GM15510 (cell line): ENCODE data around the gene SYTL4.

Experiments
- POLR2A ChIP-seq: IDR thresholded peaks from 3 replicates; pipeline ENCODE4 v1.6.1; 2011; ENCODE audit warnings: borderline replicate concordance; ENCODE audit not compliant: insufficient read length; ENCODE audit errors: extremely low read depth

SYTL4 gene

DNA sequence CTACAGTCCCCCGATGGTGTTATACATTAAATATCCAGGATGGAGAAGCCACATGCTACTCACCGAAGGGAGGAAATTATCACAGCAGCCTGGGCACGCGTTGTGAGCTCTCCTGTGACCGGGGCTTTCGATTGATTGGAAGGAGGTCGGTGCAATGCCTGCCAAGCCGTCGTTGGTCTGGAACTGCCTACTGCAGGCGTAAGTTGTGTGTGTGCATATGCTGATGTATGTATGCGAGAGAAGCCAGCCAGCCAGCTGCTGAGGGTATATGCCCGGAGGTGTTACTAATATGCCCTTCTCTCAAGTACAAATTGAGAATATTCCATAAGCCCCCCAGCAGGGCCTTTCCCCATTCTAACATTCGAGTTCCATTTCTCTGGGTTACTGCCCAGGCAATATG lies 69.8 kb downstream of the SYTL4 start:
- TF ChIP-seq POLR2A: no peak

DNA sequence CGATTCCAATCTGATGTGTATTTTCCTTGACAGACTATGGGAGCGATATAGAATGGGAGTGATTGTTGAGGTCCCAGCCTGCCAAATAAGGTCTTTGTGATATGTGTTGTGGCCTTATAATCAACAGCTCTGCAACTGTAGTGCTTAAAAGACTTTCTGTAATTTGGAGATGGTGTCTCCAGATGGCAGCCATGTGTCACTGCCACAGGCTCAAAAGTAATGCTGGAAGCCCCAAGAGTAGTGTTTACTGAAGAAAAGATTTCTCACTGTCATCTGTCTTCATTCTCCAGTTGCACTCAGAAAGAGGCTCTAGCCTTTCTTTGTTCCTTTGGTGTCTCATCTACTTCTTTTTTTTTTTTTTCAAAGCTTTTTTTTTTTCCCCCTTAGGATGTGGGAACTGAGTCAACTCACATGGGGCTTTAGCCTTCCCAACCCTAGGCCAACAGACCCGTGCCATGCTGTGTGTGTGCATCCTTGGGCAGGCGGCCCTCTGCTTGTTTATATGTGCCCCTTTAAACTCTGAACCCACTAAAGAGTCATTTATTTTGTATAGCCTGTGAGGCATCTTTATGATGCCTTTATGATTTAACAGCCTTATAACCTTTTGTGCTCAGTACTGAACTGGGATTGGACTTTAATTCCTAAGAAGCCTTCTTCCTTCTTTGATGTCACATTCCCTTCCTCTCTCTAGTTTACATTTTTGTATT lies 72.3 kb downstream of the SYTL4 start:
- no peak for TF ChIP-seq POLR2A

DNA sequence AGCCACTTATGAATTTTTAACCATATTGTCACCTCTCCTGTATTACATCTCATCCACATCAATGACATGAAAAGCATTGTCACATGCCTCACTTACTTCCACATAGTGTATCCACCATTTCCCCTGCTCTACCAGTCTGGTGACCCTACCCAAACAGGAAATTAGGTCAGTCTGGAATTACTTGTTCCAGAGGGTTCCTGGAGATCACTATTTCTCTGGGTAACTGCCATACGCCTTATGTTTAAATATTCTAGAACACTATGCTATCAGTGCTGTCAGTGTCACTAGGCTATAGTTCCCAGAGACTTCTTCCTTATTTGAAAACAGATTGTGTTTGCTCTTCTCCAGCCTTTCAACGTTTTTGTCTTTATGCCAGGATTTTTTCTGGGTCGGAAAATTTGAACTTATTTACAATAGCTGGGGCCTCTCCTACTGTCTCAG lies 73.0 kb downstream of the SYTL4 start:
- no peak for TF ChIP-seq POLR2A

DNA sequence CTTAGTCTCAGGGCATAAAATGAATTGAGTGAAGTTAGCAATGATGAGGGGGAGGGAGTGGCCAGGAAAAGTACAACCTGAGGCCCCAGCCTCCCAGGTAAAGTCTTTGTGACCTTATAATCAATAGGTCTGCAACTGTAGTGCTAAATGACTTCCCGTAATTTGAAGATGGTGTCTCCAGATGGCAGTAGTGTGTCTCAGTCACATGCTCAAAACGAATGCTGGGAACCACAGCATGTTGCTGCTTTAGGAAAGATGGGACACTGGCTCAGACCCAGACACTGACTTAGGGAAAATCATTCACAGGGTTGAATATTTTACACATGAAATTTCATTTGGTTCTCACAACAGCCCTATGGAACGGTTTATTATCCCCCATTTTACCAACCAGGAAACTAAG lies 77.7 kb downstream of the SYTL4 start:
- no peak for TF ChIP-seq POLR2A

DNA sequence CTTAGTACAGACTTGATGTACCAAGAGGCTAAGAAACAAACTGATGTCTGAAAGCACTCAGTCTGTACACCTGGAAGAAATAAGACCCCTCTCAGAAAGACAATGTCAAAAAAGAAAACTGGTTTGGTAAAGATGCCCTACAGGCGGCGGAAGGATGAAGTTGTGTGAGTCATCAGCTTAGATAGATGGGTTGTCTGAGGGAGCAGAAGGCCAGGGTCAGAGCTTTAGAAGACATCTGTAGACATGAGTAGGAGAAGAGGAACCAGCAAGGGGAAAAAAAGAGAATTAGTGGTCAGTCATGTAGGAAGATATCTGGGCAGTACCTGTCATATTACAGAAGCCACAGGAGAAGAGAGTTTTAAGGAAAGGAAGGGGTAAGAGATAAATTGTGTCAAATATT lies 79.7 kb downstream of the SYTL4 start:
- no peak for TF ChIP-seq POLR2A

DNA sequence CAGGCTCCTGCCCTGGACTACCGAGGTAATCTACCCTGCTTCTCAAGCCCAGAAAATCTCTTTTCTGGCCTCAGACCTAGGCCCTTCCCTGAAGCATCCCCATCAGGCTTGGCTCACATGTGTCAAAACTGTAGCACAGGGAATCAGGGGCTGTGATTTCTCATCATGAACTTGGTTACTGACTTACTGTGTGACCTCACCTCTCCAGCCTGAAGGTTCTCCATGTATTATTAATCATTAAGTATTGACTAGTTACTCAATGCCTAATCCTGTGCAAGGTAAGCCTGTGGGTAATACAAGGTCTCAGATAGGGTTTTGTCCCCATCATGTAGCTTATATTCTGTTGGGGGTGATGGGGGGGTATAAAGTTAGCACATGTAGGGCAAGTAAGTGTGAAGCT lies 81.1 kb downstream of the SYTL4 start:
- no peak for TF ChIP-seq POLR2A

DNA sequence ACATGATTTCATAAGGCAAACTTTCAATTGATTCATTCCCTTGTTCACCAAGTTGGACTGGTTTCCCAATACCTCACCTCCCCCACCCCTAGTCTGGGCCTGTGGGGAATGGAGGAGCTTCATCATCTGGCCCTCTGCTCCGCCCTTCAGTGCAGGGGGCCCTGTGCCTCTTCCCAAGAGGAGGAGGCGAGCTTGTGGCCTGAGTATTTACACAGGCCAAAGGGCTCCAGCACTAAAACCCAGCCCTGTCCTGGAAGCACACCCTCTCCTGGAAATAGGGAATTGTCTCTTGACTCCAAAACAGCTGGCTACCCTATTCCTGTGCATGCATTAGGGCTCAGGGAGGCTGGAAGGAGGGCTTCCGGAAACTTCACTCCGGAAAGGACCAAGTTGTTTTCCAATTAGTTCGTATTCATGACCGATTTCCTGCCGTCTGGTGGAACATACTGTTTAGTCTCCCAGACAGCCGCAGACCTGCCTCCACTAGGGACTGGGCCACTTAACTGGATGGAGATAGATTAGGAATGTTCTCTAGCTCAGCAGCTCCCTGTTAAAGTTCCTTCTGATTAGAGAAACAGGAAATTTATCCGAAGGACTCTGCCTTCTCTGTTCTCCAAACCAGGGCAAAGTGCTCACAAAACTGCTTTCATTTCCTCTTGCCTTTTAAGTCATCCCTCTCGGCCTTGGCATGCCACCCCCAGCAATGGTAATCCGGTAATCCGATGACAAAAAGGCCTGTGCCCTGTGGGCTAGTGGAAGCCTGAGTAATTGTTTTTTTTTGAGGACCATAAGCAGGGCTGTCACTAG lies 82.2 kb downstream of the SYTL4 start:
- TF ChIP-seq POLR2A: no peak

DNA sequence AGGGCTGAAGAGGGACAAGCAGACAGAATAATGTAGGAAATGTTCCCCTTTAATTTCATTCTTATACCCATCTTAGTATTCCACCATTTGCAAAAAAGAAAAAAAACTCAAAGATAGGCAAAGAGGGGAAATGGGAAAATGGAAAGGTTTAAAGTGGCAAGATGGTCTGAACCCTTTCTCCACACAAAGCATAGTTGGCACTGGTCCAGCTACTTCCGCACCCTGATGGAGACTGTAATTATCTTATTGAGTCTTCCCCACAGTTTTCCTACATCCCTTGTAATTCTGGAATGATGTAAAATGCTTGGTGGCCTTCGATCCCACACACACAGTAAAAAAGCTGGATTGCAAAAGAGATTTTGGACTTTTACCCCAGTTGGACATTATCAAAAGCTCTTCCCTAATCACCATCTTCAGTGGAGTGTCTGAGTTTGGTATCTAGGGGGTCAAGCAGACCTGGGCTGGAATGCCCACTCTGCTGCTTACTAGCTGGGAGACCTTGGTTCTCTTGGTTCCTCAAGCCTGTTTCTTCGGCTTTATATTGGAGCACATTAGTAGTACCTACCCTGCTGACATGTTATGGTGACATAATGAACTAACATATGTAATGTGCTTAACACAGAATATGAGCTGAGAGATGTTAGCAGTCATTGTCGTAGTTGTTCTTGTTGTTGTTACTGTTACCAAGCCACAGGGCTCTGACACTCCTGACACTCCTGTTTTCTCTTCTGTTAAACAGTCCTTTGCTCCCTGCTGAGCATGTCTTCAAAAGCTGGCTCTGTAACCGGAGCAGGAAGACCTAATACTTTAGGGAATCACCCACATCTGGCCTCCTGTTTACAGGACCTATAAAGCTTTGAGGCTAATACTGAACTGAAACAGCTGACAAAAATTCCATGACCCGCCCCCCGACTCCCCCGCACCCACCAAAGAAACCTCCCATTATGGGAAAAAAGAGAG lies 83.2 kb downstream of the SYTL4 start:
- no peak for TF ChIP-seq POLR2A

DNA sequence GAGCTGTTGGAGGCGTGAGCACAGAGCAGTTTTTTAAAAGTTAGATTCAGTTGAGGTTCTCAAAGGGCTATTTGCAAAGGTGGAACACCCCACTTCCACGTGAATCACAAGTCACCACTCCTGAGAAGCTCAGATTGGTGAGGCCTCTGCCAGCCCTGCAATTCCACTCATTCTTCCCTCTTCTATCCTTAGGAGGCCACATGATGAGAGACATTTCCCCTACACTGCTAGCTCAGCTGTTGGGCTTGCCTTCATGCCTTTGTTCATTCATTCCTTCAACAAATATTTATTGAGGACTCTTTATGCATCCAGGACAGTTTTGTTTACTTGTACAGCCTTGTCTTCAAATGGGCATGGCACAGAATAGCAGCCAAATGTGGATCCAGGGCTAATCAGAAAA lies 84.2 kb downstream of the SYTL4 start:
- TF ChIP-seq POLR2A: no peak

DNA sequence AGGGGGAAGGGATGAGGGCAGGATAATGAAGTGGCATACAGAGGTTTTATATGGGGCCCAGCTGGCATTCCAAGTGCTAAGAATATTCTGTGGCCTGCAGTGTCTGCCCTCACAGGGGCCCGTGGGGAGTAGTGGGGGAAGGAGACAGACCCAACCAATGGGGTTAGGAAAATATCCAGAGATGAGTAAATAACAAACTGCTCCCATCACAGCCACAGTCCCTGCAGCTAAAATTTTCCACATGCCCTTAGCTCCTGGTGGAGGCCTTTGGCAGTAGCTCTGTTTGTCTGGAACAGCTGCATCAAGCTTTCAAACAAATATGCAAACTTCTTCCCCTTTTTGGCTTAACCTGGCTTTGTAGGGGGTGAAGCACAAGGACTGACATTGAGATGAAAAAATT lies 84.8 kb downstream of the SYTL4 start:
- no peak for TF ChIP-seq POLR2A

DNA sequence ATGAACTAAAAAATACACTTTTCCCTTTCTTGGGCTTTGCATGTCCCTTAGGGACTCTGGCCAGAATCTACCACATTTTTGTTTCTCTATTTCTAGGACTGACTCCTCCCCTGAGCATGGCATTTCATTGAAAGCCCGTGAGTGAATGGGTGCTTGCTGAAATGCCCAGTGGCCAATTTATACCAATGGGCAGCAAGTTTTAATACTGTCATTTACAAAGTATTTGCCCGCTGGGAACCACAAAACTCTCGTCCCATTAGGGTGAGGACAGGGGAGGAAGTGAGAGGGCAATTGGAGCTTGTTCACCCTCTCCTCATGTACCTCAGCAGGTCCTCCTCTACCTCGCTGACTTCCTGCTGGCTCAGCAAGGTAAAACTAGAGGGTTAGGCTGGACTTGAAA lies 86.8 kb downstream of the SYTL4 start:
- TF ChIP-seq POLR2A: no peak

DNA sequence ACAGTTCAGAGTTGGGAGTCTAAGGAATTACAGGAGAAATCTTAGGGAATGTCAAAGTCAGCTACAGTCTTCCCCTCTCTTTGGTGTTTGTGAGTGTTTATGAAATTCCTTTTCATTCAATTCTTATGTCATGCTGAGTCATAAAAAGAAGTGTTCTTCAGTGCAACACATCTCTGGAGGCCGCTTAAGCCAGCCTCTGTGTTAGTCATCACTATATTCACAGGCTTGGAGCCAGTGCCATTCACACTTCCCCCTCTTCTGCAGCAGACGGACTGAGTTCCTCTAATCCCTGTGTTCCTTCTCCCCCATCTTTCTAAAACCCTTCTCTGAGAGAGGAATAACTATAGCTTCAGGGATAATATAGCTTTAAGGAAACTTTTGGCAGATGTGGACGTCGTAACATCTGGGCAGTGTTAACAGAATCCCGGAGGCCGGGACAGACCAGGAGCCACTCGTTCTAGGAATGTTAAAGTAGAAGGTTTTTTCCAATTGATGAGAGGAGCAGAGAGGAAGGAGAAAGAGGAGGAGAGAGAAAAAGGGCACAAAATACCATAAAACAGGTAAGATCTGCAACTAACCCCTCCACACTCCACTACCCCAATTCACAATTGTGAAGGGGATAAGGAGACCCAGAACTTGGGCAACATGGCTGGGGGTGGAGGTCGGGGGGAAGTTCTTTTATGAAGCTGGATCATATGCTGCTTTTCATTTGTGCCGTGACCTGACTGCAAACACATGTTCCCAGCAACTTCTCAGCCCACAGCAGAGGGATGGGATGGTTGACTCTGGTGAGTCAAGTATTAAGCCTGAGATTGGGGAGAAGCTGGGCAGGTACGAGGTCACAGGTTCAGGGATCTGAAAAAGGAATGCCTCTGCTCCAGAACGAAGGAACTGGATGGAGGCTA lies 87.7 kb downstream of the SYTL4 start, which contains the start of gene SRPX2:
TSS of gene SRPX2 (plus strand) at position 244 of the 905 bp plus-strand sequence. CDS start 2,124 bp downstream, outside the sequence.
- TF ChIP-seq POLR2A: no peak

DNA sequence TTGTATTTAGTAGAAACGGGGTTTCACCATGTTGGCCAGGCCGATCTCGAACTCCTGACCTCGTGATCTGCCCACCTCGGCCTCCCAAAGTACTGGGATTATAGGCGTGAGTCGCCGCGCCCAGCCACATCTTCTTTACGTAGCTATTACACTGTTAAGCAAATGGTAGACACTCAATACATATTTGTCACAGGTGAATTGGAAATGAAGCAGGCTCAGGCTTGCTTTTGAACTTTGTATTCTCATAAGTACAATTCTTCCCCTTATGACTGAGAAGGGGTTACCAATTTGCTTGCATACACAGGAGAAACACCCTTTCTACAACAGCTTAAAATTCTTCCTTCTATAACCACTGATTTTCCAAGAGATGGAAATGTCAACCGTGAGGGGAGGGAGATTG lies 88.7 kb downstream of the SYTL4 start:
- no peak for TF ChIP-seq POLR2A

DNA sequence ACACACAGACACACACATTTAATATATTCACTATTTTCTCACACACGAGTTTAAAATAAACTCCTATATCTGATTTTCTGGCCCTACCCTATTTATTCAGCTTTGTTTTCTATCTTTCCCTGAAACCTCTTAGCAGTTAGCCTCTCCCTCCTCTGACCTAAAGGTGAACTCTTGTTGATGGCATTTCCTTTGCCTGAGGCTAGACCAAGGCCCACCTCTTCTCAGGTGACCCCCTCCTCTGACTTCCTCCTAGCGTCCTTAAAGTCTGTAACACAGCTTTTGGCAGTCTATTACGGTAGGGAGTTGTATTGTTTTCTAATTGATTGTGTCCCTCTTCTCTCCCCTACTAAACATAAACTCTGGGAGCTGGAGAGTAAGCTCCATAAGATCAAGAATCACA lies 89.6 kb downstream of the SYTL4 start:
- no peak for TF ChIP-seq POLR2A
